ENCODE measurements around the gene SGK2.
A peak's percentile ranks its signal among the peaks of the same experiment; 100 is the strongest.

SGK2 gene

GRCh38 chr20:43558412-43559146, at the start of gene SGK2:
SGK2 (plus strand) TSS chr20:43559027; CDS start chr20:43566496, 7,469 bp downstream.
- no peak for DNase-seq

DNA sequence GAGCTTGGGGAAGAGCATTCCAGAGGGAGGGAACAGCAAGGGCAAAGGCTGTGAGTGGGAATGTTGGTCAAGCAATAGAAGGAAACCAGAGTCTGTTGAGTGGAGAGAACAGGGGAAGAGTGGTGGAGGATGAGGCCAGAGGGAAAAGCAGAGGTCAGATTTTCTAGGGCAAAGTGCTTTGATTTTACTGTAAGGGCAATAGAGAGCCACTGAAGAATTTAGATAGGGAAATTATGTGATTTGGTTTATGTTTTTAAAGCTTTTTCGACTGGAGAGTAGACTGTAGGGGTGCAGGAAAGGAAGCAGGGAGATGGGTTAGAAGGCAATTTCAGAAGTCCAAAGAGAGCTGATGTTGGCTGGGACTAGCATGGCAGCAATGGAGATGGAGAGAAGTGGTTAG, 46.9 kb upstream of the SGK2 start:
- DNase-seq = no peak

DNA sequence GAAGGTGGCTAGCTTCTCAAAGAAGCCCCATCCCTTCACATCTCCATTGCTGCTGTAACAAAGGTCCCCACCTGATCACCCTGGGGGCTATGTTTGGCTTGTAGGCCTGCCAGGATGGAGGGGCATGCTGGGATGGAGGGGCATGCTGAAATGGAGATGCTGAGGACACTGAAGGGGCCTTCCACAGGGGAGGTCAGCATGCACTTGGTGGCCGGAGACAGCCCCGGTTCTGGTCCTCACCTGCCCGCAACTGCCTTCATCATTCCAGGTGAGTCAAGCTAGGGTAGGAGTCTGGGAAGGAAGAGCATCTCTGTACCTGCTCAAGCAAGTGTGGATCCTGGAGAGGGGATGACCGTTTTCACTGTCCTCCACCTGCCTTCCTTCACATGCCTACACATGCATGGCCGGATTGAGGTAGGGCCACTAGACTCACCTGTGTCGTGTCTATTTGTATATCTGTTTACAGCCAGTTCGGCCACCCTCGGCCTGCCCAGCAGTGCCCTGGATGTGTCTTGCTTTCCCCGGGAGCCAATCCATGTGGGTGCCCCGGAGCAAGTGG, 45.4 kb upstream of the SGK2 start:
- DNase-seq = no peak

DNA sequence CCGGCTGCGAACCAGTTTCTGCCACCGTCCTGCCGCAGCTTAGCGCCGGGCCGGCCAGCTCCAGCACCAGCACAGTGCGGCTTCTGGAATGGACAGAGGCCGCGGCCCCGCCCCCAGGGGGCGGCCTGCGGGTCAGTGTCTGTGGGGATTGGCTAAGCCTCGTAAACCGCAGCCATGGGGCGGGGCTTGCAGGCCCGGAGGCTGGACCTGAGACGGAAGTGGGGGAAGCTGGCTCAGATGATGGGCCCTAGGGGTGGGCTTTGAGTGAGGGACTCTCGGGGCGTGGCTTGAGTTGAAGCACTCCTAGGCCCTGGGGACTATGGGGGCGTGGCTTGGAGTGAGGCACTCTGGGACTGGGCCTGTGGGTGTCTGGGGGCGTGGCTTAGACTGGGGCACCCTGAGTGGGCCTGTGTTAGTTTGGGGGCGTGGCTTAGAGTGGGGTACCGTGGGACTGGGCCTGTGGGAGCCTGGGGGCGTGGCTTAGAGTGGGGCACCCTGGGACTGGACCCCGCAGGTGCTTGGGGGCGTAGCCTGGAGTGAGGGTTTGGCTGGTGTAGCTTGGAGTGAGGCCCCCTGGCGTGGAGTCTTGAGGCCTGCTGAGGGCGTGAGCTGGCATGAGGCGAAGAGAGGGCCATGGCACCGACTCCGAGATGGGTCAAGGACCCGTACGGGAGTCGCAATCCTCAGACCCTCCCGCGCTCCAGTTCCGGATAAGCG, 44.7 kb upstream of the SGK2 start:
- DNase-seq = peak; percentile 96

DNA sequence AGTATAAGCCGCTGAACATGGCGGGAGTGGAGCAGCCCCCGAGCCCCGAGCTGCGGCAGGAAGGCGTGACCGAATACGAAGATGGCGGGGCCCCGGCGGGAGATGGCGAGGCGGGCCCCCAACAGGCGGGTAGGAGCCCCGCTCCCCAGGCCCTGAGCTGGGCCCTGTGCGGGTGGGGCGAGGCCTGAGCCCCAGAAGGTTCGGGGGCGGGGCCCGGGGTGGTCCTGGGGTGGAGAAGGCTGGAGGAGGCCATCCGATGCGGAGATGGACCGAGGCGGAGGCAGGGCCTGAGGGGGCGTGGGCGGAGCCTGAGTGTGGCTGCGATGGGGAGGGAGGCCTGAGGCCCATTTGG, 44.2 kb upstream of the SGK2 start:
- no peak for DNase-seq

DNA sequence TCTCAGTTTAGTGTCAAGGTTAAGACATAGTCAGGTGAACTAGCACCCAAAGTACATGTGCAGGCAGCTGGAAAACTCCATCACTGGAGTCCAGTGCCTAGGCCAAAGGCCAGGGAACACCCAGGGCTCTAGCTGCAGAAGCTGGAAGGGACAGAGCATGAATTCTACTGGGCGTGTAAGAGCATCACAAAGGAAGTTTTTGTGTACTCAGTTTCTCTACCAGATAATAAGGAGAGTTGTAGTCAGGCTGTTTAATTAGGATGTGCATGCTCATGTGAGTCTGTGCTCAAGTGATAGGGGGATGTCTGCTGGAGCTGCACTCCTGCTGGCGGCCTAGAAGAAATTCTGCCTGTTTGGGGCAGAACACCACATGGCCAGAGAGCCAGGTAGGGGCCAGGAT, 43.2 kb upstream of the SGK2 start:
- DNase-seq = no peak

DNA sequence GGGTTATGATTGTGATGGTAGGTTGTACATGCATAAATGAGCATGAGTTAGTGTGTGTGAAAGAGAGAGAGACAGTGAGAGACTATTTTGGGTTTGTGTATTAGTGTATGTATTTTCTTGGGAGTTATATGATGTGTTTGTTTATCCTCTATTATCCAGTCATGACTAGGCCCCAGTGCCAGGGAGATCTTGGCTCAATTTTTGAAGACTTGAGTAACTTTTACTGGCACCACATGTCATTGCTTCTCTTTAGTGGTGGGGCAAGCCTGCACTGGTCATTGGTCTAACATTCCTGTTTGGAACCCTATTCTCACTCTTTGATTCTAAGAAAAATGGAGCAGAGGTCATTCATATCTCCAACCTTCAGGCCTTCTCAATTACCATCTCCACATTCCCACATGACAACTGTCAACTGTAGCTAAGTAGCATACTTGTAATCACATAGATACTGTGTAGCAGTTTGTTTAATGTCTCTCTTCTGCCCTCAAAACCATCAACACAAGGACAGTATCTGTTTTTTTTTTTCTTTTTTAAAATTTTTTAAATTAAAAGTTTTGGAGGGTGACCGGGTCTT, 42.5 kb upstream of the SGK2 start:
- DNase-seq = no peak

- DNase-seq = no peak
Observed at GRCh38 chr20:43520074-43520630, 38.7 kb upstream of the SGK2 start.

DNA sequence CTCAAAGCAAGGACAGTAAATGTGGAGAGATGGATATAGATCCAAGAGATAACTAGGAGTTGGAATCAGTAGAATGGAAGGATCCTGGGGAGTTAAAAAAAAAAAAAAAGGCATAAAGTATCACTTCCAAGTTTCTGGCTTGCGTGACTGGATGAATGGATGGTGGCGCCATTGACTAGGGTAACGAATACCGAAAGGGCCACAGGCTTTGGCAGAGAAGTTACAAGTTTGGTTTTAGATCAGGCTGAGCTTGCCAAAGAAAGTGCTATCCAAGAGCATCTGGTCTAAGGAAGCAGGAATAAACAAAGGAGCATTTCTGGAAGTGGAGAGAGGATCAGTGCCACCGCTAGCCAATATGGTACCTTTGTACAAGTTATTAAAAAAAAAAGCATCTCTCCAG, 33.8 kb upstream of the SGK2 start:
- DNase-seq = no peak

DNA sequence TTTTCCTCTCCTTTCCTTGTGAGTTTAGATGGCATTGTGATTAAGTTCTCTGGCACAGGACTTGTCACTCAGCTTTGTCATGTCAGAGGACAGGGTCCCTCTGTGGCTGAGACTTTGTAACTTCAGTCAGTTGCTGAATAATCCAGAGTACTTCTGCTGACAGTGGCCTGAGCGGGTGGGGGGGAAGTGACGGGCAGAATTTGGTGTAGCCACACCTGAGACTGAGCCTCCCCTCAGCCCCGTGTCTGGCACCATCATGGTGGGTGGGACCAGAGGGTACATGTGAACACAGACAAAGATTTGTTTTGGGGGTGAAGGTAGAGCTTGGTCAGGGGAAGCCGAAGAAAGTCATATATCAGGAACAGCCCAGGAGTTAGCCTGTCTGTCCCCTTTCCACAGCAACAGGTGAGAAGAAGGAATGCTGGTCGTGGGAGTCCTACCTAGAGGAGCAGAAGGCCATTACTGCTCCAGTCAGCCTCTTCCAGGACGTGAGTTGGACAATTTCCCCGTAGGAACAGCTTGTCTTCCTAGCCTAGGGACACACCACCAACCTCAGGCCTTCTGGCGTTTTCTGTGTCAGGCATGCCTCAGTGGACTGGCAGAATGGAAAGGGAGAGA, 30.5 kb upstream of the SGK2 start:
- DNase-seq = no peak

DNA sequence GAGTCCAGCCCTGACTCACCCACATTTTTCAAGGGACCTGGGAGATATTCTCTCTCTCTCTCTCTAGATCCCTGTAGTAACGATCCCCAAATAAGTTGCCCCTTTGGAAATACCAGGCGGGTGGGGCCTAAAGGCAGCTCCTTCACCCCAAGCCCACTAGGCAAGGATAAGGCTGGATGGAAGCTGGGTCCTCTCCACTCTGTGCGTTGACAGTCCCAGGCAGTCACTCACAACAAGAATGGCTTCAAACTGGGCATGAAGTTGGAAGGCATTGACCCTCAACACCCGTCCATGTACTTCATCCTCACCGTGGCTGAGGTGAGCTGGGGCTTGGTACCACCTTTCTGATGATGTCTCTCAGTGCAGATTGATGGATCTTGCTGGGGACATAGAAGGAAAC, 29.8 kb upstream of the SGK2 start:
- no peak for DNase-seq

- no peak for DNase-seq
Observed at GRCh38 chr20:43529457-43530153, 29.2 kb upstream of the SGK2 start.

DNA sequence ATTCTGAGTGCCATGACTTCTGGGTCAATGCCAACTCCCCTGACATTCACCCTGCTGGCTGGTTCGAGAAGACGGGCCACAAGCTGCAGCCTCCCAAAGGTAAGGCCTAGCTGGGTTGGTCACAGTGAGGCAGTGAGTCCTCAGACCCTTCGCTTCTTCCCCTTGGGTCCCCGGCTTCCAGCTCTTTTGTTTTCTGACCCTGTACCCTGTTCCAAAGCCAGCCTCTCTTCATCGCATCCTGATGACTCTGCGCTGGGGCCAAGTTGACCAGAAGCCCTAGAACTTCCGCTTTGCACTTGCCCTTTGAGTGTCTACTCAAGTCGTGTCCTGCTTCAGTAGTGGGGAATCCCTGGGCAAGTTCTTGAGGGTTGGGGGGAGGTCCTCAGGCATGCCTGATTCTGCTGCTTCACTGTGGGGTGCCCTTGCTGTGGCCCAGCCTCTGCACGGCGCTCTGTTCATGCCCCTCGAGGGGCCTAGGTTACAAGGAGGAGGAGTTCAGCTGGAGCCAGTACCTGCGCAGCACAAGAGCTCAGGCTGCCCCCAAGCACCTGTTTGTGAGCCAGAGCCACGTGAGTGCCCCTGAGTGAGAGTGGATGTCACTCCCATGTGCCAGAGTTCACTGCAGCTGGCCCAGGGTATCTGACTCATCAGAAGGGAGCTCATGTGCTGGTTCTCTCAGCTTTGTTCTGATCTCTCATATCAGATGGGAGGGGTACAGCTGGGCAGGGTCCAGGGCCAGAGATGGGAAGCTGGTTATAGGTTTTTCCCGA, 28.3 kb upstream of the SGK2 start:
- DNase-seq = no peak

DNA sequence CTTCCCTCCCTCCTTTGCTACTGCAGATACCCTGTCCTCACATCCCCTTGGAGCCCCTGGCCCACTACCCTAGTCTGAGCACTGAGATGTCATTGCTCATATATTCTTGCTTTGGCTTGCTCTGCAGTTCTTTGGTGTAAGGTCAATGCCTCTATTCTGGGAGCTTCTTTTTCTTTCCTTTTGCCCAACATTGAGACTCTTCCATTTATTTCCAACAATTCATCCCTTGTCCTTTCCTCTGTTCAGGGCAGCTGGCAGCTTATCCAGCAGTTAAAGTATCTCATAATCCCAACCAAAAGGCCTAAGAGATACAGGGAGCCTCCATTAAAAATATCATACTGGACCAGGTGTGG, 27.8 kb upstream of the SGK2 start:
- DNase-seq = no peak

DNA sequence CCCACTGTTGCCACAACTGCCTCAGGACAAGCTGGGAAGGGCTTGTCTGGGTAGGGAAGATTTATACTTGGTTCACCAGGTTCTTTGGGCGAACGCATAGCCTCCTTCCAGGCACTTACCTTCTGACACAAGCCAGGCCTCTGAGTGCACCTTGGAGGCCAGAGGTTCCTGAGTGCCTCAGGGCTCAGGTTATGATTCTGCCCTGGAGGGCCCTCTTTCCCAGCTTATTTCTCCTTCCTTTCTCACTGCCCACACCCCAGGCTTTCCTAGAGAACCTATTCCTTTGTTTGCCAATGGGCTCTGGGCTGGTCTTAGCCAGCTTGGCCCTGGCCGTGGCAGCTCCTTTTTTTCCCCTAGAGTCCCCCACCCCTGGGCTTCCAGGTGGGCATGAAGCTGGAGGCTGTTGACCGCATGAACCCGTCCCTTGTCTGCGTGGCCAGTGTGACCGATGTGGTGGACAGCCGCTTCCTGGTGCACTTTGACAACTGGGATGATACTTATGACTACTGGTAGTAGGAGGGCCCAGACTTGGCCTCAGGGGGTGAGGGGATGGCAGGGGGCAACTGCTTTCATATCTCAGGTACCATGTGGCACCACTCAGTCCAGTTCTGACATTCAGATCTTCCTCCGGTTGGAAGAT, 26.3 kb upstream of the SGK2 start:
- no peak for DNase-seq

DNA sequence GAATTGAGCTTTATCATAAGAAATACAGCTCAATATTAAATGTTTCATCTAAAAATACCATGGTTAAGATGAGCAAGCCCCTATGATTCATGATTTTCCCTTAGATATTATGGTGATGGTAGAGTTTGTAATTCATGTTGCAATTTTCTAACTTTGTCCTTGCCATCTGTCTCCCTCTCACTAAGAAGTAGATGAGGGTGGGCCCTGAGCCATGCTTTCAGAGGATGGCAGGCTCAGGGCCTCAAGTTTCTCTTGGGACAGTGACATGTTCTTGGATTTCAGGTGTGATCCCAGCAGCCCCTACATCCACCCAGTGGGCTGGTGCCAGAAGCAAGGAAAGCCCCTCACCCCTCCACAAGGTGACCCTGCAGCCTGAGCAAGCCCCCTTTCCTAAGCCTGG, 25.8 kb upstream of the SGK2 start:
- DNase-seq = no peak

- no peak for DNase-seq
Observed at GRCh38 chr20:43534016-43534415, 24.8 kb upstream of the SGK2 start.

- DNase-seq = no peak
Observed at GRCh38 chr20:43534791-43535350, 24.0 kb upstream of the SGK2 start.

DNA sequence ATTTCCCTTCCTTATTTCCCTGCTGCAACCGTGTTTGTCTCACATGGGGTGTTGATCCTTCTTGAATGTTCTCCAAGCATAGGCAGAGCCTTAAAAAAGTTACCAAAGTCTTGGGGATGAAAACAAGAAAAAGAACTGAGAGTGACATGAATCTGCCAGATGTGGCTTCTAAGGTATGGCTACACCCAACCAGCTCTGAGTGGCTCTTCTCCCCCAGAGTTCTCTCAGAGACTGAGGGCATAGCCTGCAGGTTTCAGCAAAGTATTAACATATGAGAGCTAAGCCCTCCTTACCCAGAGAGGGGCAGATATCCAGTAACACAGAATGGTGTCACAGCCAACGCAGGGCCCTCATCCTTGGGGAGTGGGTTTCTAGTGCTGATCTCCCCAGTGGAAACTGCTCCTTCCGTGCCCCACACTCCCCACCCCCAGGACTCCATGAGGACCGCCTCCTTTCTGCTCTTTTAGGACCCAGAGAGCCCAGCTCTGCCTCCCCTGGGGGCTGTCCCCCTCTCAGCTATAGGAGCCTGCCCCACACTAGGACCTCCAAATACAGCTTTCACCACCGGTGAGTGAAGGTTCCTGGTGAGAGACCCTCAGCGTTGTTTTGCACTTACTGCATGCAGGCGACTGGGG, 23.3 kb upstream of the SGK2 start:
- no peak for DNase-seq

GRCh38 chr20:43536041-43536816, 22.6 kb upstream of the SGK2 start:
- no peak for DNase-seq

Data from NCI-H510A (cell line).